GM12873 (cell line): Measurements from ENCODE around the gene ACTMAP.

Source experiments
- CTCF ChIP-seq: IDR thresholded peaks from 2 replicates; pipeline ENCODE4 v1.5.1; 2012; ENCODE audit warnings: low read depth, mild to moderate bottlenecking, moderate library complexity, low read length, control low read depth; ENCODE audit not compliant: insufficient read depth; ENCODE audit errors: missing control alignments

Gene ACTMAP

DNA sequence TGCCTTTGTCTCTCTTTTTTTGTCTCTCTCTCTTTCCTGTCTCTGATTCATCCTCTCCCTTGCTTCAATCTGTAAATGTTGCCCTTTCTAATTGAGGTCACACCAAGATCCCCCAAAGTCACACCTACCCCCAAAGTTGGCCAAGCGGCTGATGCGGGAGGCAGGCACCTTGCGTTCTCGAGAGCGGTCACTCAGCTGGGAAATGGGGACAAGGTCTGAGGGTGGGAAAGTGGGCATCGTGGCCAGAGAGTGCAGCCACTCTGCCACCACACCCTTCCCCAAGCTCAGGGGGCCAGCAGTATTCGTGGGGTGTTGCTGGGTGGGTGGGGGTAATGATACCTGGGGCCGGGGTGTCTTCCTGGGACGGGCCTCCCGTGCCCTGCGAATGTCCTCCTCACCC lies 36.3 kb downstream of the ACTMAP start:
- TF ChIP-seq CTCF, result no peak

- TF ChIP-seq CTCF, result no peak
Observed at GRCh38 chr19:40709817-40710216, 40.5 kb downstream of the ACTMAP start.

GRCh38 chr19:40707615-40708014 lies 42.7 kb downstream of the ACTMAP start:
- TF ChIP-seq CTCF, result no peak

- no peak for TF ChIP-seq CTCF
Observed at GRCh38 chr19:40705950-40706619, 44.2 kb downstream of the ACTMAP start.

DNA sequence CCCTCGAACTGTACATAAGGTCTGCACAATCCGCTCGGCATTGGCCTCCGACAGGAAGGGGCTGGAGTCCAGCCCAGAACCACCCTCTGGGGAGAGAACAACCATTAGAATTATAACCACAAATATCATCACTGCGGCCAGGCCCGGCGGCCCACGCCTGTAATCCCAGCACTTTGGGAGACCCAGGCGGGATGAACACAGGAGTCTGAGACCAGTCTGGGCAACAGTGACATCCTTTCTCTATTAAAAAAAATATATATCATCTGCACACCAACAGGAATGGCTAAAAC lies 45.0 kb downstream of the ACTMAP start:
- TF ChIP-seq CTCF, result no peak

DNA sequence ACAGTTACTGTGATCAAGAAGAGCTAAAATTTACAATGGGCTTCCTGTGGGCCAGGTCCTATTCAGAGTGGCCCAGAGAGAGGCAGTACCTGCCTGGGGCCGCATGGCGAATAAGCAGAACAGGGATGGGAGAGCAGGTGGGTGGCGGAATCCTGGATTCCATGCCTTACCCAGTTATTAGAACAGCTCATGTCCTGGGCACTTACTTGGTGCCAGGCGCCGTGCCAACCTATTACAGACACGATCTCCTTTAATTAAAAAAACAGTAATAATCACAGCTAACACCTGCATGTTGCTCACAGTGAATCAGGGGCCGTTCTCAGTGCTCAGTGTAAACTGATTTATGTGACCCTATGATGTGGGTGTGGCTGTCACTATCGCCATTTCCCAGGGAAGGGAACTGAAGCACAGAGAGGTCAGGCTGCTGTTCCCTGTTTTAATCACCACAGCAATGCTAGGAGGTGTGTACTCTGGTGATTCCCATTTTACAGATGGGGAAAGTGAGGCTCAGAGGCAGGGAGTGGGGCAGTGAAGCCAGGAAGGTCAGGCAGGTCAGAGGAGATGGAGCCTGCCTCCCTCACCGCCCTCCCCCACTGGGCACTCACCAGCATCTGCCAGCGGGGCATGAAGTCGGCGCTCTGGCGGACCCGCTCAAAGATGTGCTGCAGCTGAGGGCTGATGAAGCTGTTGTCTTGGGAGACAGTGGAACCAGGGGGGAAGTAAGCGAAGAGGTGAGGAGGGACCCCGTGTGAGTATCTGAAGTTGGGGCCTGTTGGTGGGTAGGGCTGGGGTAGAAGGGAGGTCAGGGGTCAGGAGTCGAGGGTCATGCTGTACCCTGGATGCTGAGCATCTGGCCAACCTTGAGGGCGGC lies 45.6 kb downstream of the ACTMAP start:
- TF ChIP-seq CTCF, result no peak

GRCh38 chr19:40703029-40703755 lies 47.1 kb downstream of the ACTMAP start:
- TF ChIP-seq CTCF, result no peak
